T follicular helper cell (primary cell): ENCODE data around the gene DSCAM.

Experiments
- DNase-seq: peaks from one replicate; pipeline ENCODE4 v3.0.0-alpha.2; 2020; ENCODE audit warnings: low read depth

DSCAM gene

DNA sequence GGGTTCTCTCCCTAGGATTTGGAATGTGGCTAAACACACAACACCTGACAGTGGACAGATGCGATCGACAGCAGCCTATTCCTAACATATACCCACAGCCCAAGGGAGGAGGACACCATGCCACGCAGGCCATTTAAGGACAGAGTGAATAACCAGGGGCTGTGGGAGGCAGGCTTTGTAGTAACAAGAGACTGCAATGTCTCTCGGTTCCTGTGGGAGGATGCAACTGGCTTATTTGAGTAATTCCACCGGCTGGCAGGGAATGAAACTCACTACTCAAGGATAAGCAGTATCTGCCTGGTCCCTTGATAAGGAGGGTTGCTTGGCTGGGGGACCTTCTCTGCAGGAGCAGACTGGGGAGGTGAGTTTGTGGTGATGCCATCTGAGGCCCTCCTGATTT lies 870.2 kb downstream of the DSCAM start:
- DNase-seq: no peak

GRCh38 chr21:39972976-39973770 lies 873.8 kb downstream of the DSCAM start:
- DNase-seq: no peak

GRCh38 chr21:39972471-39972870 lies 874.5 kb downstream of the DSCAM start:
- no peak for DNase-seq

DNA sequence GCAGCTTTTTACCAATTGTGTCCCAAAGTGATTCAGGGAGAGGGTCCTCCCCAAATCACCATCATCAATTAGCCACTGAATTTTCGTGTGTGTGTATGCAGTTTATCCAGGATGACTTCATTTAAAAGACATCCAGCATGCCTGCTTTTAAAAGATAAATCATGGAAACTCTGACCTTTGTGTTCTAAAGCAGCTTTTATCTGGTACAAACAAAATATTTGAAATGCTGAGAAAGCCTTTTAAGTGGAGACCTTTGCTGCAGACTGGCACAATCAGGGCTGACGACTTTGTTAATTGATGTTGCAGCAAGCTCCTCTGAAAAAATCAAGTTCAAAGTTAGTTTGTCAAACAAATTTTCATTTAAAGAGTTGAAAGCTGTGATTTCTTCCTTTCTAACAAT lies 875.0 kb downstream of the DSCAM start:
- DNase-seq: no peak

GRCh38 chr21:39969691-39970364 lies 877.1 kb downstream of the DSCAM start:
- DNase-seq: no peak

GRCh38 chr21:39968010-39968409 lies 878.9 kb downstream of the DSCAM start:
- no peak for DNase-seq

DNA sequence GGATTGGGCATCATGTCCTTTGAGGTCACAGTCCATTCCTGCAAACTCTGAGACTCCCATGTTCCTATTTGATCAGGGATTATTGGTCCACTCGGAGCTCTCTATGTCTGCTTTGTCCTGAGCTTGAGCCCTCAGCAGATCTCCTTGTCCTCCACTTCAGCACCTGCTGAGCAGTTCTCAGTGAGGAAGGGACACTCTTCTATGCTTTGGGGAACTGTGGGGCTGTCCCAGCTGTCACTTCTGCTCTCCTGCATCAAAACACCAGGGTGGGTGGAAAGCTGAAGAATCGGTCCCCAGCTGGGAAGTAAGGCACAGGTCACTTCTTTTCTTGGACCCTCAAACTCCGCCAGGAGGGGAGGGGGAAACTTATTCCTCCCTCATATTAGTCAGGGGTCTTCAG lies 880.2 kb downstream of the DSCAM start:
- DNase-seq: no peak

- no peak for DNase-seq
Measured at GRCh38 chr21:39965026-39965425, 881.9 kb downstream of the DSCAM start.

DNA sequence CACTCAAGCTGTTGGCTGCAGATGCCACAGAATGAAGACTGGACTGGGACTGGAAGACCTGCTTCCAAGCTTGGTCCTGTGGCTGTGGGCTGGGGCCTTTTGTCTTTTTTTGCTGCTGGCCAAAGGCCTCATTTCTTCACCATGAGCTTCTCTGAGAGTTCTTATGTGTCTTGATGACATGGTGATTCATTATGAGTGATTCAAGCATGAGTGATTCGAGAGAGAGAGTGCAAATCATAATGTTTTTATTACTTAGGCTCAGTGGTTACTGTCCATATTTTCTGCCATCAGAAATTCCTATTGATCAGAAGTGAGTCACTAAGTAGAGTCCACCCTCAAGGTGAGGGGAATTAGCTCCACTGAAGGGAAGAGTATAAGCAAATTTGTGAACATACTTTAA lies 885.7 kb downstream of the DSCAM start:
- DNase-seq: no peak
